ENCODE results near the gene SRRM5. TPM values are rescaled to one million over a fixed set of nuclear protein-coding genes. Genes with fewer than 3 reads are reported as not detected.

SRRM5 gene, protein sequence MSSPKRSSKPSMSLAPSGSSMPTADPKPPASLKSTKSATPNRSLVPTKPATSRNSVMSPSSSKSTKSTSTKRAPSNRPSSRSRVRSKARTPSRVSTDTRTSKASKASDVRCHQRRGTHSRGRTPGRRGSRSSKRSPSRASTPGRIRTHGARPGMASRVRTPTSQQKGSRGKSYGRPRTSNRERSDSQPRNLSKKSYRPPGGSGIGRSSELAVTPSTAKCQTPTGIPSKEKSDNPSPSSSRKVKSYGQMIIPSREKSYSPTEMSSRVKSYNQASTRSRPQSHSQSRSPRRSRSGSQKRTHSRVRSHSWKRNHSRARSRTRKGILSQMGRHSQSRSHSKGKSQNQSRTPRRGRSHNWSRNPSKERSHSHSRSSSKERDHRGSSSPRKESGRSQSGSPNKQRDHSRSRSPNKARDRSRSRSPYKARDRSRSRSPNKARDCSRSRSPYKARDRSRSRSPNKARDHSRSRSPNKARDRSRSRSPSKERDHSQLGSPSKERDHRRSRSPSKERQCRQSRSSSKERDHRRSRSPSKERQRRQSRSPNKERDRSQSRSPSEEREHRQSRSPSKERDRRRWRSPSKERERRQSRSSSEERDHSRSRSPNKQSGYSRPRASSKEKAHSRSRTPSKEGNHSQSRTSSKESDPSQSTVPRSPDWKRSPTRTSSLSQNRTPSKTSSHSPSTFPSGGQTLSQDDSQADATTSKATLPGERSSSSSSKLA
- 0.45 TPM for polyA plus RNA-seq (2012; ENCODE audit: insufficient read depth, insufficient read length, low read depth)

DNA sequence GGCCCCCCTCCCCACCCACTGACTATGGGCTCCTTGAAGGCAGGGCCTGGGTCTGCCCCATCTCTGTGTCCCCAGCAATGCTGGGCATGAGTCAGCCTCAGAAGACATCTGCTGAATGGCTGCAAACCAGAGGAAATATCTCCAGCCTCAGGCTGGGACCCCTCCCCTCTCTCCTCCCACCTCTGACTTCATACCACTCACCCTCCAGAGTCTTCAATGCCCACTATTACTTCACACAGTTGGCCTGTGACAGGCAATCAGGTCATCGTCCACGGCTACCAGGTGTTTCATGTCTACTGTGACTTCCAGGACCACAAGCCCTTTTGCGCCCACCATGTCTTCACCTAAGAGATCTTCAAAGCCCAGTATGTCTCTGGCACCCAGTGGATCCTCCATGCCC is at the start of gene SRRM5:
SRRM5 (plus strand) TSS at position 301 of the 400 bp plus-strand sequence; CDS start at position 335, 34 bp downstream.
- Histone ChIP-seq H3K4me1 (no peaks in the 10 kb centered on the region), H3K4me3 (ENCODE audit: low read depth, low read length) (no peak within 1 kb of the TSS), H3K36me3 (peaks cover 36% of the 10 kb centered on the region), H3K27me3 (no peaks in the 10 kb centered on the region), H3K9me3 (no peaks in the 10 kb centered on the region)
- TF ChIP-seq, protein P1, sequence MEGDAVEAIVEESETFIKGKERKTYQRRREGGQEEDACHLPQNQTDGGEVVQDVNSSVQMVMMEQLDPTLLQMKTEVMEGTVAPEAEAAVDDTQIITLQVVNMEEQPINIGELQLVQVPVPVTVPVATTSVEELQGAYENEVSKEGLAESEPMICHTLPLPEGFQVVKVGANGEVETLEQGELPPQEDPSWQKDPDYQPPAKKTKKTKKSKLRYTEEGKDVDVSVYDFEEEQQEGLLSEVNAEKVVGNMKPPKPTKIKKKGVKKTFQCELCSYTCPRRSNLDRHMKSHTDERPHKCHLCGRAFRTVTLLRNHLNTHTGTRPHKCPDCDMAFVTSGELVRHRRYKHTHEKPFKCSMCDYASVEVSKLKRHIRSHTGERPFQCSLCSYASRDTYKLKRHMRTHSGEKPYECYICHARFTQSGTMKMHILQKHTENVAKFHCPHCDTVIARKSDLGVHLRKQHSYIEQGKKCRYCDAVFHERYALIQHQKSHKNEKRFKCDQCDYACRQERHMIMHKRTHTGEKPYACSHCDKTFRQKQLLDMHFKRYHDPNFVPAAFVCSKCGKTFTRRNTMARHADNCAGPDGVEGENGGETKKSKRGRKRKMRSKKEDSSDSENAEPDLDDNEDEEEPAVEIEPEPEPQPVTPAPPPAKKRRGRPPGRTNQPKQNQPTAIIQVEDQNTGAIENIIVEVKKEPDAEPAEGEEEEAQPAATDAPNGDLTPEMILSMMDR (IDR thresholded peaks at IDR 0.05; ENCODE audit: low read depth, low read length) = no peak
- DNase-seq = no peak

DNA sequence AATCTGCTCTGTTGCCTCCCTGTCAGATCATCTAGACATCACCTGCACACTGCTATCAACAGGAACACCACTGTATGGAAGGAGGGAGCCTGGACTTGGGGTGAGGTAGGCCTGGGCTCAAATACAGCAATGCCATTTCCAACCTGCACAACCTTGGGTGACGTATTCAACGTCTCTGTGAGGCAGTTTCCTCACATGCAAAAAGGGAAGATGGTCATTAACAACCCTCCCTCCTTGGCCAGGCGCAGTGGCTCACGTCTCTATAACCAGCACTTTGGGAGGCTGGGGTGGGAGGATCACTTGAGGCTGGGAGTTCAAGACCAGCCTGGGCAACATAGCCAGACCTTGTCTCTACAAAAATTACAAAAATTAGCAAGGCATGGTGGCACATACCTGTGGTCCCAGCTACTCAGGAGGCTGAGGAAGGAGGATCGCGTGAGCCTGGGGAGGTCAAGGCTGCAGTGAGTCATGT is 49.6 kb upstream of the SRRM5 start:
- H3K4me3 ChIP-seq (ENCODE audit: low read depth, low read length) = no peak overlapping the region
- H3K9me3 ChIP-seq = no peaks in the 10 kb centered on the region
- no peaks in the 10 kb centered on the region for H3K4me1 ChIP-seq
- no peaks in the 10 kb centered on the region for H3K36me3 ChIP-seq
- H3K27me3 ChIP-seq = no peaks in the 10 kb centered on the region
- no peak for DNase-seq
- TF ChIP-seq, protein P1 (IDR thresholded peaks at IDR 0.05; ENCODE audit: low read depth, low read length) = no peak

DNA sequence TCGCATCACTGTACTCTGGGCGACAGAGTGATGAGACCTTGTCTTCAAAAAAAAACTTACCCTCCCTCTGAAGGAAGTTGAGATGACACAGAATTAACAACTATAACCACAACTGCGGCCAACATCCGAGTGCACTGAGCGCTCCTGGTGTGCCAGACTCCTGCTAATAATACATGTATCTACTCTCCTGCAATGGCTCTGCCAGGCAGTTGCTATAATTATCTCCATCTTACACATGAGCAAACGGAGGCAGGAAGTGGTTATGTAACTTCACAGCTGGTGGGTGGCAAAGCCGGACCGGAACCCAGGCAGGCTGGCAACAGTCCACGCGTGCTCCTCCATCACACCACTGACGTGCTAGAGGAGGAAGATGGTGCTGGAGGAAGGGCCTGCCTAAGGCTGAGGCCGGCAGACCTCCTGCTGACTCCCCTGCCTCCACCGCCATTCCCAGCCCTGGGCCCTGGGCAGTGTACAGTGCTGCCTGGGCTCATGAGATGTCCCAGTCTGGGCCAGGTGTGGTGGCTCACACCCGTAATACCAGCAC is 49.1 kb upstream of the SRRM5 start:
- no peaks in the 10 kb centered on the region for H3K4me1 ChIP-seq
- TF ChIP-seq, protein P1 (IDR thresholded peaks at IDR 0.05; ENCODE audit: low read depth, low read length) = no peak
- no peaks in the 10 kb centered on the region for H3K36me3 ChIP-seq
- no peak for DNase-seq
- no peak overlapping the region for H3K4me3 ChIP-seq (ENCODE audit: low read depth, low read length)
- no peaks in the 10 kb centered on the region for H3K27me3 ChIP-seq
- H3K9me3 ChIP-seq = no peaks in the 10 kb centered on the region

DNA sequence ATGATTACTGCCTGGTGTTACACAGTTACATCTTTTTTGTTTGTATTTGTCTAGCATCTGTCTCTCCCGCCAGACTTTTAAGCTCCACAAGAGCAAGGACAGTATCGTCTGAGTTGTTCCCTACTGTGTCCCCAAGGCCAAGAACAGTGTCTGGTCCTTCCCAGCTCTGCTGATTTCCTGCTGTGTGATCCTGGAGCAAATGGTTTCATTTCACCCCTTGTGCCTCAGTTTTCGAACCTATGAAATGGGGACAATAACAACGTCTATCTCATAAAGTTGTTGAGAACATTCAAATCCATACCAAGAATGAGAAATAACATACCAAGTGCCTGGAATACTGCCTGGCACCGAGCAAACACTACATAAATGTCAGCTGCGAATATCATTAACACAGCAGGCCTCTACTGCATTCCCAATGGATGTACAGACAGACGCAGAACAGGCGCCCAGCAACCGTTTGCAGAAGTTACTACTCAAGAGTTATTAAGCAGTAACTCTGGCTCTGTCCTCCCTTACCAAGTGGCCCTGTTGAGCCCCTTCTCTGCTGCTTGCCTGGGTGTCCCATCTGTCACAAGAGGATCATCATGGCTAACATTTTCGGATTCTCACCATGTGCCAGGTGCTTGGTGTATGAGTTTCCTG is 48.0 kb upstream of the SRRM5 start:
- Histone ChIP-seq H3K9me3 (no peaks in the 10 kb centered on the region), H3K36me3 (no peaks in the 10 kb centered on the region), H3K4me1 (no peaks in the 10 kb centered on the region), H3K4me3 (ENCODE audit: low read depth, low read length) (no peak overlapping the region), H3K27me3 (no peaks in the 10 kb centered on the region)
- TF ChIP-seq, protein P1 (IDR thresholded peaks at IDR 0.05; ENCODE audit: low read depth, low read length) = no peak
- no peak for DNase-seq

DNA sequence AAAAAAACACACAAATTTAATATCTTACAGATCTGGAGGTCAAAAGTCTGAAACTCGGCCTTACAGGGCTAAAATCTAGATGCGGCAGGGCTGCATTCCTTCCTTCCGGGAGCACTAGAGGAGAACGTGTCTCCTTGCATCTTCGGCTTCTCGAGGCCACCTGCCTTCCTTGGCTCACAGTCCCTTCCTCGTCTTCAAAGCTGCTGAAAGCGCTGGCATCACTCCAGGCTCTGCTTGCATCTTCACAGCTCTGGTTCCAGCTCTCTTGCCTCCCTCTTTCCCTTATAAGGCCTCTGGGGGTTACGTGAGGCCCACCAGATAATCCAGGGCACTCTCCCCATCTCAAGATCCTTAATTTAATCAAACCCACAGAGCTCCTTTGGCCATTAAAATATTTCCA is 47.1 kb upstream of the SRRM5 start:
- Histone ChIP-seq H3K4me3 (ENCODE audit: low read depth, low read length) (no peak overlapping the region), H3K36me3 (no peaks in the 10 kb centered on the region), H3K9me3 (no peaks in the 10 kb centered on the region), H3K27me3 (no peaks in the 10 kb centered on the region), H3K4me1 (no peaks in the 10 kb centered on the region)
- TF ChIP-seq, protein P1 (IDR thresholded peaks at IDR 0.05; ENCODE audit: low read depth, low read length) = no peak
- no peak for DNase-seq

All from BE2C (cell line).